ENCODE measurements around the gene ADGRF5.
"Not testable (repeated sequence)": the region's sequence is repeated elsewhere in the genome, so short reads cannot be mapped to it uniquely, and the experiment has no call there.

ADGRF5 gene

GRCh38 chr6:46888031-46888430 is 33.7 kb downstream of the ADGRF5 start:
- no peak for DNase-seq

GRCh38 chr6:46882645-46883044 is 39.1 kb downstream of the ADGRF5 start:
- no peak for DNase-seq

- DNase-seq: no peak
Observed at GRCh38 chr6:46879003-46879402, 42.7 kb downstream of the ADGRF5 start.

GRCh38 chr6:46876126-46876525 is 45.6 kb downstream of the ADGRF5 start:
- DNase-seq: peak; percentile 37

GRCh38 chr6:46867411-46867810 is 54.3 kb downstream of the ADGRF5 start:
- DNase-seq: no peak

- DNase-seq: no peak
Observed at GRCh38 chr6:46865221-46865620, 56.5 kb downstream of the ADGRF5 start.

- no peak for DNase-seq
Observed at GRCh38 chr6:46863791-46864190, 57.9 kb downstream of the ADGRF5 start.

GRCh38 chr6:46862381-46862780 is 59.4 kb downstream of the ADGRF5 start:
- DNase-seq: no peak

GRCh38 chr6:46855966-46856365 is 65.8 kb downstream of the ADGRF5 start:
- DNase-seq: not testable (repeated sequence)

GRCh38 chr6:46851576-46851975 is 70.2 kb downstream of the ADGRF5 start:
- not testable (repeated sequence) for DNase-seq

GRCh38 chr6:46850792-46851191 is 70.9 kb downstream of the ADGRF5 start:
- DNase-seq: no peak

GRCh38 chr6:46849361-46849690 is 72.4 kb downstream of the ADGRF5 start:
- DNase-seq: no peak

GRCh38 chr6:46848684-46849360 is 72.9 kb downstream of the ADGRF5 start:
- peak; percentile 89 for DNase-seq

GRCh38 chr6:46845126-46845525 is 76.6 kb downstream of the ADGRF5 start:
- no peak for DNase-seq

GRCh38 chr6:46842252-46842846 is 79.4 kb downstream of the ADGRF5 start:
- not testable (repeated sequence) for DNase-seq

GRCh38 chr6:46838033-46838432 is 83.7 kb downstream of the ADGRF5 start:
- no peak for DNase-seq

GRCh38 chr6:46834991-46835390 is 86.7 kb downstream of the ADGRF5 start:
- DNase-seq: not testable (repeated sequence)

GRCh38 chr6:46834257-46834916 is 87.4 kb downstream of the ADGRF5 start:
- not testable (repeated sequence) for DNase-seq

- no peak for DNase-seq
Observed at GRCh38 chr6:46832816-46833215, 88.9 kb downstream of the ADGRF5 start.

- no peak for DNase-seq
Observed at GRCh38 chr6:46828939-46829338, 92.8 kb downstream of the ADGRF5 start.

- no peak for DNase-seq
Observed at GRCh38 chr6:46821458-46821881, 100.3 kb downstream of the ADGRF5 start.

GRCh38 chr6:46819561-46819960 is 102.2 kb downstream of the ADGRF5 start:
- no peak for DNase-seq

GRCh38 chr6:46816626-46817025 is 105.1 kb downstream of the ADGRF5 start:
- DNase-seq: no peak

GRCh38 chr6:46815130-46815529 is 106.6 kb downstream of the ADGRF5 start:
- no peak for DNase-seq
